K562 (cell line): ENCODE results near the gene CALML3. TPM values are rescaled to one million over a fixed set of nuclear protein-coding genes. Genes with fewer than 3 reads are reported as not detected.

ENCODE experiments used
- ATAC-seq: fragments of 200-7000 bp; cut with Tn5 transposase; 3 replicates; pipeline ENCODE4 v1.9.1; 2020; ENCODE audit warnings: moderate library complexity
- BruUV-seq: library from RNA; stranded (reverse); fragments of 400-500 nt; replicated peaks from 2 replicates; lab custom pipeline; 2021; lab: Mats Ljungman, UMichigan
- CTCF ChIA-PET: fragments of 300-600 bp; formaldehyde crosslinking; extraction: SDS; loops from one replicate; lab custom pipeline; 2021; ENCODE audit warnings: low intra/inter-chr PET ratio; lab: Yijun Ruan, JAX
- POLR2A ChIA-PET: fragments of 300-600, 350-650 bp; sonication (Branson Sonifier 250); formaldehyde crosslinking; extraction: SDS; loops from one replicate; lab custom pipeline; 2021; ENCODE audit warnings: antibody characterized with exemption, inconsistent platforms; lab: Yijun Ruan, JAX
- DNase-seq, 4 experiments: peaks; one replicate each; pipeline versions ENCODE4 v3.0.0 to v3.0.0-alpha.2; 2011 to 2018; ENCODE audit warnings: low spot score in 3 of 4, mixed read lengths in 3 of 4; ENCODE audit errors: extremely low read depth in 1 of 4
- FAIRE-seq: peaks from 2 replicates; lab custom pipeline; 2011; peaks lifted over from hg19 to GRCh38; lab: Jason Lieb, UNC
- H2AFZ ChIP-seq: 2 replicates; pipeline ENCODE4 v1.6.0; 2011; ENCODE audit warnings: low read depth, low read length, control low read depth, inconsistent platforms
- H3K27ac ChIP-seq: fragments of 200-600 bp; 3 replicates; pipeline ENCODE4 v1.8.0; 2011; ENCODE audit warnings: low read depth, mild to moderate bottlenecking, control low read depth, inconsistent platforms, low read length, moderate library complexity, mixed read lengths; ENCODE audit errors: extremely low read depth
- H3K27me3 ChIP-seq, 2 experiments: fragments of 300-600 bp in 1 of 2; 2 replicates in 1 of 2; 3 replicates in 1 of 2; pipeline versions ENCODE4 v1.6.0 to v1.8.0; 2011; ENCODE audit warnings: inconsistent platforms in 2 of 2, low read length in 2 of 2, mild to moderate bottlenecking in 1 of 2, mixed read lengths in 1 of 2, moderate library complexity in 1 of 2; ENCODE audit not compliant: control insufficient read depth in 2 of 2, insufficient read depth in 2 of 2
- H3K36me3 ChIP-seq: fragments of 300-600 bp; 3 replicates; pipeline ENCODE4 v1.8.0; 2011; ENCODE audit warnings: mild to moderate bottlenecking, low read length, inconsistent platforms; ENCODE audit not compliant: control insufficient read depth, insufficient read depth
- H3K4me1 ChIP-seq, 2 experiments: fragments of 200-600 bp in 1 of 2; replicated peaks in 1 of 2; 2 replicates in 1 of 2; 3 replicates in 1 of 2; pipeline versions ENCODE4 v1.5.1 to v1.8.0; 2011; ENCODE audit warnings: inconsistent platforms in 2 of 2, low read length in 2 of 2, mild to moderate bottlenecking in 1 of 2, mixed read lengths in 1 of 2, moderate library complexity in 1 of 2; ENCODE audit not compliant: control insufficient read depth in 2 of 2, insufficient read depth in 2 of 2
- H3K4me2 ChIP-seq: 2 replicates; pipeline ENCODE4 v1.6.1; 2011; ENCODE audit warnings: low read length, control low read depth, inconsistent platforms, mixed read lengths; ENCODE audit not compliant: insufficient read depth
- H3K4me3 ChIP-seq: fragments of 200-600 bp; sonication (generic), shearing (Covaris generic); 2 replicates; pipeline ENCODE4 v1.5.1; 2016; ENCODE audit warnings: control low read depth, inconsistent platforms
- H3K79me2 ChIP-seq: fragments of 200-600 bp; 3 replicates; pipeline ENCODE4 v1.8.0; 2011; ENCODE audit warnings: low read length, inconsistent platforms; ENCODE audit not compliant: control insufficient read depth, insufficient read depth
- H3K9ac ChIP-seq, 2 experiments: 2 replicates each; pipeline versions ENCODE4 v1.6.0 to v1.6.1; 2011; ENCODE audit warnings: low read depth in 2 of 2, low read length in 2 of 2, control low read depth in 1 of 2, inconsistent platforms in 1 of 2, mild to moderate bottlenecking in 1 of 2, mixed read lengths in 1 of 2; ENCODE audit not compliant: insufficient read depth in 1 of 2
- H3K9me1 ChIP-seq: one replicate; pipeline ENCODE4 v1.6.0; 2011; ENCODE audit warnings: inconsistent platforms, mild to moderate bottlenecking, low read length, moderate library complexity; ENCODE audit not compliant: control insufficient read depth, insufficient read depth
- H3K9me3 ChIP-seq: replicated peaks from 2 replicates; pipeline ENCODE4 v1.5.1; 2011; ENCODE audit warnings: low read depth, low read length, inconsistent platforms; ENCODE audit not compliant: control insufficient read depth, insufficient read depth
- H4K20me1 ChIP-seq: replicated peaks from 2 replicates; pipeline ENCODE4 v1.6.1; 2011; ENCODE audit warnings: low read length, inconsistent platforms, mixed read lengths; ENCODE audit not compliant: control insufficient read depth, insufficient read depth
- BRCA1 ChIP-seq, 2 experiments: fragments of 450-650 bp in 1 of 2; sonication (generic) in 1 of 2; formaldehyde crosslinking in 1 of 2; IDR thresholded peaks; 2 replicates each; pipeline versions ENCODE4 v1.5.0 to v1.6.1; 2017 to 2020; ENCODE audit warnings: mild to moderate bottlenecking in 1 of 2, missing genetic modification reagents in 1 of 2
- DMBX1 ChIP-seq: fragments of 250-450 bp; sonication (Bioruptor Pico); IDR thresholded peaks from 2 replicates; pipeline ENCODE4 v1.8.0; 2022; ENCODE audit warnings: inconsistent platforms, mild to moderate bottlenecking, moderate library complexity, borderline replicate concordance
- ELF2 ChIP-seq: fragments of 250-450 bp; sonication (Bioruptor Pico); IDR thresholded peaks from 2 replicates; pipeline ENCODE4 v1.5.0; 2021; ENCODE audit warnings: mild to moderate bottlenecking
- FIP1L1 ChIP-seq: fragments of 200-400 bp; formaldehyde crosslinking; IDR thresholded peaks from 2 replicates; pipeline ENCODE4 v1.6.1; 2018; ENCODE audit warnings: mild to moderate bottlenecking, low read depth, low read length; ENCODE audit not compliant: poor library complexity, severe bottlenecking
- HDGF ChIP-seq: fragments of 450-650 bp; IDR thresholded peaks from 2 replicates; pipeline ENCODE4 v1.6.1; 2016
- IFI16 ChIP-seq: fragments of 250-450 bp; sonication (Bioruptor Pico); IDR thresholded peaks from 2 replicates; pipeline ENCODE4 v2.1.2; 2022; ENCODE audit warnings: mild to moderate bottlenecking, inconsistent platforms
- KAT7 ChIP-seq: sonication (generic); formaldehyde crosslinking; IDR thresholded peaks from 2 replicates; pipeline ENCODE4 v1.8.0; 2022; ENCODE audit warnings: missing genetic modification reagents, mild to moderate bottlenecking, borderline replicate concordance
- LEF1 ChIP-seq: fragments of 450-650 bp; IDR thresholded peaks from 2 replicates; pipeline ENCODE4 v1.6.1; 2016; ENCODE audit warnings: mild to moderate bottlenecking
- MYBL2 ChIP-seq, 2 experiments: fragments of 450-650 bp in 1 of 2; sonication (generic) in 1 of 2; formaldehyde crosslinking in 1 of 2; IDR thresholded peaks; 2 replicates each; pipeline versions ENCODE4 v1.6.1 to v1.8.1; 2017 to 2022; ENCODE audit warnings: borderline replicate concordance in 1 of 2, inconsistent platforms in 1 of 2, low read depth in 1 of 2, mild to moderate bottlenecking in 1 of 2, missing genetic modification reagents in 1 of 2, moderate library complexity in 1 of 2
- PHF8 ChIP-seq: fragments of 200-600 bp; sonication (generic); IDR thresholded peaks from 2 replicates; pipeline ENCODE4 v1.6.1; 2012; ENCODE audit warnings: mixed run types, mild to moderate bottlenecking, inconsistent platforms, low read length, moderate library complexity, borderline replicate concordance
- PURB ChIP-seq: sonication (generic); formaldehyde crosslinking; IDR thresholded peaks from 2 replicates; pipeline ENCODE4 v1.9.0; 2021; ENCODE audit warnings: low read depth, mild to moderate bottlenecking, missing genetic modification reagents
- RBFOX2 ChIP-seq: fragments of 200-400 bp; formaldehyde crosslinking; IDR thresholded peaks from 2 replicates; pipeline ENCODE4 v1.6.1; 2017; ENCODE audit warnings: low read depth, mild to moderate bottlenecking, low read length, moderate library complexity
- RCOR1 ChIP-seq, 2 experiments: IDR thresholded peaks; 2 replicates each; pipeline ENCODE4 v1.6.1; 2012; ENCODE audit warnings: low read depth in 2 of 2, low read length in 2 of 2, borderline replicate concordance in 1 of 2, improper control_type of control experiment in 1 of 2
- SAFB ChIP-seq: fragments of 200-400 bp; formaldehyde crosslinking; IDR thresholded peaks from 2 replicates; pipeline ENCODE4 v1.6.1; 2017; ENCODE audit warnings: low read depth, low read length, borderline replicate concordance
- YBX1 ChIP-seq: fragments of 450-650 bp; IDR thresholded peaks from 2 replicates; pipeline ENCODE4 v1.7.1; 2016; ENCODE audit warnings: mild to moderate bottlenecking
- ZNF561 ChIP-seq: fragments of 450-650 bp; formaldehyde crosslinking; conservative IDR thresholded peaks from 2 replicates; pipeline ENCODE4 v1.4.0; 2020; ENCODE audit warnings: mild to moderate bottlenecking, moderate library complexity
- WGBS: fragments of 100-300 bp; shearing (Covaris generic); methylation state at CpG from one replicate; pipeline ENCODE4 v1.1.6; 2016; ENCODE audit warnings: low coverage, mixed read lengths; ENCODE audit not compliant: insufficient coverage; ENCODE audit errors: missing lambda C conversion rate; 5-methylcytosine and 5-hydroxymethylcytosine counted together
- in situ Hi-C: fragments of 300-500 bp; cut with MboI; formaldehyde crosslinking; loops from 4 replicates; pipeline ENCODE4 v1.15.0; 2018; ENCODE audit warnings: inconsistent platforms, mixed read lengths
- intact Hi-C: fragments of 100-400 bp; cut with micrococcal nuclease; formaldehyde crosslinking; loops from 2 replicates; pipeline ENCODE4 v1.14.2; 2022
- polyA plus RNA-seq, 8 experiments: library from polyadenylated mRNA; depleted of rRNA in 4 of 8; stranded (reverse) in 5 of 8; unstranded in 3 of 8; fragments of >200 nt; fragmentation: Nextera tagmentation in 2 of 8; fragmentation: Illumina TruSeq in 1 of 8; extraction: Ambion mirVana in 2 of 8; extraction: Trizol in 1 of 8; gene quantifications; 2 replicates each; pipeline versions ENCODE4 v1.2.1 to v1.2.3, GENCODE V29; 2011 to 2014; ENCODE audit warnings: inconsistent platforms in 1 of 8, missing spikeins in 1 of 8
- total RNA-seq, 7 experiments: library from RNA; depleted of rRNA in 6 of 7; stranded (reverse); fragments of >200 nt in 6 of 7; fragmentation: Illumina TruSeq in 2 of 7; extraction: Trizol in 2 of 7; gene quantifications; 2 replicates each; pipeline versions ENCODE4 v1.2.1 to v1.2.3, GENCODE V29; 2011 to 2021; ENCODE audit warnings: low replicate concordance in 1 of 7
- TF ChIP-seq, protein P1 (sequence below): fragments of 250-450 bp; sonication (Bioruptor Pico); IDR thresholded peaks from 2 replicates; pipeline ENCODE4 v1.9.0; 2021; ENCODE audit warnings: mild to moderate bottlenecking, inconsistent platforms
- TF ChIP-seq, protein P2 (sequence below): fragments of 450-650 bp; conservative IDR thresholded peaks from 2 replicates; pipeline ENCODE4 v1.6.1; 2016; ENCODE audit warnings: missing genetic modification characterization, low read depth, mild to moderate bottlenecking, missing compliant biosample characterization, moderate library complexity

The CALML3 gene
- total and polyA plus RNA-seq, 9 of the 15 experiments (the other 6 are each of a cell fraction or from before 2014, with no cell fraction given): not detected

DNA sequence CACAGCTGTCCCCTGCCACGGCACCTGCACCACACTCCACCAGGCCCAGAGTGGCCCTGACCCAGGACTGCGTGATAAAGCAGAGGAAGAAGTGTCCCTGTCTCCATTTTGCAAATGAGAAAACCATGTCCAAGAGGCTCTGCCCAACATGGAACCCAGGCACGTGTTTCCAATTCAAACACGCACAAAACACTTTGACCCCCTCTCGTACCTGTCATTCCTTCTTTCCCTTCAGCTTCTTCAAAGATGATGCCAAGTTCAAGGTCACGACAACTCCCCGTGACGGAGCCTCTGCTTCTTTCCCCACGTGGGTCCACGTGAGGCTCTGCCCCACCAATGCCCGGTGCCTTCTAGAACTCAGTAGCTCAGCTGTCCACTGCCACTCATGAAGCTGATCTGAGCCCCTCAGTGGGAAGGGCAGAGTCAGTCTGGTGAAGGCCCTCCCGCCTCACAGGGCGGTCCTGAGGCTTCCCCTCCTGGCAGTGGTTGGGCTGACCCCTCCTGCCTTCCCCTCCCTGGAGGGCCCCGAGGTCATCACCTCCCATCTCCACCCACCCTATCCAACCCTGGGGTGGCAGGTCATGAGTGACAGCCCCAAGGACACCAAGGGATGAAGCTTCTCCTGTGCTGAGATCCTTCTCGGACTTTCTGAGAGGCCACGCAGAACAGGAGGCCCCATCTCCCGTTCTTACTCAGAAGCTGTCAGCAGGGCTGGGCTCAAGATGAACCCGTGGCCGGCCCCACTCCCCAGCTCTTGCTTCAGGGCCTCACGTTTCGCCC, 44.4 kb upstream of the CALML3 start:
- Histone ChIP-seq H3K4me2 (peak overlapping the region; percentile 100), H3K9ac (peak overlapping the region; percentile 85 to 90), H2AFZ (peak overlapping the region; percentile 52), H3K9me3 (no peaks in the 10 kb centered on the region), H3K36me3 (peaks cover 26% of the 10 kb centered on the region), H3K9me1 (no peaks in the 10 kb centered on the region), H4K20me1 (no peaks in the 10 kb centered on the region), H3K27me3 (no peaks in the 10 kb centered on the region), H3K4me1 (peaks cover 49 to 57% of the 10 kb centered on the region in 2 experiments), H3K27ac (peak overlapping the region; percentile 94), H3K4me3 (peak overlapping the region; percentile 47), H3K79me2 (peaks cover 97% of the 10 kb centered on the region)
- intact Hi-C loops: loop anchor here (5.0 kb wide), 1 partner anchor 67 kb away; no protein-coding TSS in a partner anchor
- DNase-seq: peak; percentile 68 to 83 (median 83)
- ChIA-PET POLR2A (interaction anchor here (0.6 to 7.0 kb wide), 8 partner anchors 12 to 681 kb away, joined by 3 to 43 read pairs (median 3); no protein-coding TSS in a partner anchor), CTCF (no interaction called here)
- FAIRE-seq: peak; percentile 58
- ATAC-seq: peak; percentile 21
- in situ Hi-C loops: no loop called here
- 9% methylated on average over 21 of the region's 21 CpGs for WGBS
- no TSS peak for BruUV-seq
- 0 out of 2 replicates have a peak, but pooled peaks have one; percentile 39 for TF ChIP-seq HDGF
- TF ChIP-seq RCOR1 (IDR thresholded peaks at IDR 0.05; ENCODE audit: borderline replicate concordance in 1 of 2, low read depth in 2 of 2, low read length in 2 of 2): peak in 1 of 2 experiments; percentile 60; a peak in 1 of 4 replicates
- no peak for TF ChIP-seq BRCA1 (IDR thresholded peaks at IDR 0.05)
- TF ChIP-seq BRCA1 (CRISPR knock-in tag; IDR thresholded peaks at IDR 0.05): no peak
- no peak for TF ChIP-seq MYBL2 (IDR thresholded peaks at IDR 0.05; ENCODE audit: low read depth)
- TF ChIP-seq MYBL2 (CRISPR knock-in tag; IDR thresholded peaks at IDR 0.05; ENCODE audit: borderline replicate concordance): no peak
- no peak for TF ChIP-seq LEF1
- TF ChIP-seq RBFOX2: peak; percentile 52; the same call in 1 of the 2 replicates
- TF ChIP-seq SAFB: no peak
- no peak for TF ChIP-seq PURB (CRISPR knock-in tag)
- TF ChIP-seq, protein P1, sequence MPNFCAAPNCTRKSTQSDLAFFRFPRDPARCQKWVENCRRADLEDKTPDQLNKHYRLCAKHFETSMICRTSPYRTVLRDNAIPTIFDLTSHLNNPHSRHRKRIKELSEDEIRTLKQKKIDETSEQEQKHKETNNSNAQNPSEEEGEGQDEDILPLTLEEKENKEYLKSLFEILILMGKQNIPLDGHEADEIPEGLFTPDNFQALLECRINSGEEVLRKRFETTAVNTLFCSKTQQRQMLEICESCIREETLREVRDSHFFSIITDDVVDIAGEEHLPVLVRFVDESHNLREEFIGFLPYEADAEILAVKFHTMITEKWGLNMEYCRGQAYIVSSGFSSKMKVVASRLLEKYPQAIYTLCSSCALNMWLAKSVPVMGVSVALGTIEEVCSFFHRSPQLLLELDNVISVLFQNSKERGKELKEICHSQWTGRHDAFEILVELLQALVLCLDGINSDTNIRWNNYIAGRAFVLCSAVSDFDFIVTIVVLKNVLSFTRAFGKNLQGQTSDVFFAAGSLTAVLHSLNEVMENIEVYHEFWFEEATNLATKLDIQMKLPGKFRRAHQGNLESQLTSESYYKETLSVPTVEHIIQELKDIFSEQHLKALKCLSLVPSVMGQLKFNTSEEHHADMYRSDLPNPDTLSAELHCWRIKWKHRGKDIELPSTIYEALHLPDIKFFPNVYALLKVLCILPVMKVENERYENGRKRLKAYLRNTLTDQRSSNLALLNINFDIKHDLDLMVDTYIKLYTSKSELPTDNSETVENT (CRISPR knock-in tag): no peak
- 0 out of 2 replicates have a peak, but pooled peaks have one; percentile 4 for TF ChIP-seq KAT7 (CRISPR knock-in tag)
- TF ChIP-seq IFI16 (CRISPR knock-in tag): peak; percentile 4; the same call in 1 of the 2 replicates
- peak; percentile 39; the same call in 1 of the 2 replicates for TF ChIP-seq PHF8
- TF ChIP-seq, protein P2, sequence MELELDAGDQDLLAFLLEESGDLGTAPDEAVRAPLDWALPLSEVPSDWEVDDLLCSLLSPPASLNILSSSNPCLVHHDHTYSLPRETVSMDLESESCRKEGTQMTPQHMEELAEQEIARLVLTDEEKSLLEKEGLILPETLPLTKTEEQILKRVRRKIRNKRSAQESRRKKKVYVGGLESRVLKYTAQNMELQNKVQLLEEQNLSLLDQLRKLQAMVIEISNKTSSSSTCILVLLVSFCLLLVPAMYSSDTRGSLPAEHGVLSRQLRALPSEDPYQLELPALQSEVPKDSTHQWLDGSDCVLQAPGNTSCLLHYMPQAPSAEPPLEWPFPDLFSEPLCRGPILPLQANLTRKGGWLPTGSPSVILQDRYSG: peak; percentile 85
- no peak for TF ChIP-seq FIP1L1
- TF ChIP-seq ELF2: 0 out of 2 replicates have a peak, but pooled peaks have one; percentile 32
- peak; percentile 20; the same call in 1 of the 2 replicates for TF ChIP-seq DMBX1 (CRISPR knock-in tag)
- no peak for TF ChIP-seq YBX1
- no peak for TF ChIP-seq ZNF561 (CRISPR knock-in tag)
